NCI-H187 (cell line): ENCODE measurements around the gene ST6GALNAC4.

Experiments
- DNase-seq, 2 experiments: peaks; one replicate each; lab custom pipeline; 2025; lab: John Stamatoyannopoulos, UW

ST6GALNAC4 gene

DNA sequence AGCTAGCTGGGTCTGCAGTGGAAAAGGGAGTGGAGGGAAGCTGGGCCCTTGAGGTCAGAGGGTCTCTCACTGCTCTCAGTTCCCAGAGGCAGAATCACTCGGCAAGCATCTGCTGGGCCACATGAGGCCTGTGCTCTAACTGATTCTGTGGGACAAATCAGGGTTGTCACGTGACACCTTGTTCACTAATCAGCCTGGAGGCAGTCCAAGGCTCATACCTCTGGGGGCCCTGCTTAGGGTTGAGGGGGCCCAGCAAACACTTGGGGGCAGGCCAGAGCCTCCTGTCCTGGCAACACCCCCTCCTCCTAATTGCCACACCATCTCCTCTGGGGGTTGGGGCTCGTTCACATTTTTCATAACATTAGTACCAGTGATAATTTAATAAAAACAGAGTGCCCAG, 29.9 kb upstream of the ST6GALNAC4 start:
- DNase-seq, result no peak

DNA sequence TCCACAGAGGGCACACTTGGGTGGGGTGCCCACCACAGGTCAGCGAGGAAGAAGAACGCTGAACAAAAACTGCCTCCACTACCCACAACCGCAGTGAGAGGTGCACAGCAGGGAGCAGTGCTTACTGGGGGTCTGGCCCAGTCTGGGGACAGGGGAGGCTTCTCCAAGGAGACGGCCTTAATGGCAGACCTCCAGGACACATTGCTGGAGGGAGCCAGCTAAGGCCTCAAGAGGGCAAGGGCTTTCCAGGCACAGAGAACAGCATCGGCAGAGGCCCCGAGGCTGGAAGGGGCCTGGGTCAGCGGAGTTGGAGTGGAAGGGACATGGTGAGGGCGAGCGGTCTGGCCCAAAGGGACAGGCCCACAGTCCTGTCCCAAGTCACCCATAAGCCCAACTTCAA, 29.1 kb upstream of the ST6GALNAC4 start:
- DNase-seq, result no peak

DNA sequence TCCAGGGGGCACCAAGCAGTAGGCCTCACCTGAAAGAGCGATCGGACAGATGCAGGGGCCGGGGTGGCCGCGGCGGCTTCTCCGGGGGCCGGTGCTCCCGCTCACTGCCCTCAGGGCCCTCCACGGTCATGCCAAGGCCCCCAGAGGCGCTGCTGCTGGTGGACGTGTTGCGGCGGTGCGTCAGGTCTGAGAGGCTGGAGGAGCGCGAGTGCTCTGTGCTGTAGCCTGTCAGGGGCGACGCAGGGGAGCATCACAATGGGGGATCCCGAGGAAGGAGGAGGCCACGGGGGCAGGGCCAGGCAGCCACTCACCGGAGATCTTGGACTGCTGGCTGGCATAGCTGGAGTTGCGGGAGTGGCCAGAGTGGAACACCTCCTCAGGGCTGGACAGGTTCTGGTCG, 28.5 kb upstream of the ST6GALNAC4 start:
- no peak for DNase-seq

DNA sequence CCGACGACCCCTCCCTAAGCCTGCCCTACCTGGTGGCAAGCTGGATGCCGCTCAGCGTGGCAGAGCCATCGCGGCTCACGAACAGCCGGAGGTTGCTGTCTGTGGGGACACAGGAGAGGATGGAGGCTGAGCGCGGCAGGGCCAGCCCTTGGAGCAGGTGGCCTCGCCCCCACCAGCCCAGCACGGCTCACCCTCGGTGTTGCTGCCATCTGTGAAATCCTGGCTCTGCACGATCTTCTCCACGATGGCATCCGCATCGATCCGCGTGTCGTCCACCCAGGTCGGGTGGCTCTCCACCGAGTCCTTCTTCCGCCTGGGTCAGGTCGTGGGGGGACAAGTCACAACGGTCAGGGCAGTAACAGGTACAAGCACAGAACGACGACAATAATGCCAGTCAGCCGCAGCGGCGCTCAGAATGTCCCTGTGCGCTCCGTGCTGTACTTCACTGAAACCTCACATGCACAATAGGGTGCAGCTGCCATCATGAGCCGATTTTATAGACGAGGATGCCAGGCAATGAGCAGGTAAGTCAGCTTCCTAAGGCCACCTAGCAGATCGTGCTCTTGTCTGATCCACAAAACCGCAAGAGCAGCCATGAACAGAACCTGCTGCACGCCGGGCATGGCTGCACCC, 27.9 kb upstream of the ST6GALNAC4 start:
- no peak for DNase-seq

DNA sequence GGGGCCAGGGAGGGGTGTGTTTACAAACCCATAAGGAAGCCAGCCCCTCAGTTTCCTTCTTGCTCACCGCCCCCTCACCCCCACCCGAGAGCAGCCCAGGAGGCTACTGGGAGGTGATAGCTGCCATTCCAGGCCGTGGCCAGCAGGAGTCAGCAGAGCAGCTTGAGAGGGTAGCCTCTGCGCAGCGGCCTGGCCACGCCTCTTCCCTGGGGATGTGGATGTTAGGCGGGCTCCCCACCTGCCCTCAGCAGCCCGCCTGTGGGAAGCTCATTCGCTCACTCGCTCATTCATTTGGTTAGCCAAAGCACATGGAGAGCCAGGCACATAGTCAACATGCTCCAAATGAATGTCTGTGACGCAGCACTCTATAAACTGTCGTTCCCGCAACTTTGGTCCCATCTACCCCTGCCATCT, 26.9 kb upstream of the ST6GALNAC4 start:
- peak; percentile 12 to 65 for DNase-seq

DNA sequence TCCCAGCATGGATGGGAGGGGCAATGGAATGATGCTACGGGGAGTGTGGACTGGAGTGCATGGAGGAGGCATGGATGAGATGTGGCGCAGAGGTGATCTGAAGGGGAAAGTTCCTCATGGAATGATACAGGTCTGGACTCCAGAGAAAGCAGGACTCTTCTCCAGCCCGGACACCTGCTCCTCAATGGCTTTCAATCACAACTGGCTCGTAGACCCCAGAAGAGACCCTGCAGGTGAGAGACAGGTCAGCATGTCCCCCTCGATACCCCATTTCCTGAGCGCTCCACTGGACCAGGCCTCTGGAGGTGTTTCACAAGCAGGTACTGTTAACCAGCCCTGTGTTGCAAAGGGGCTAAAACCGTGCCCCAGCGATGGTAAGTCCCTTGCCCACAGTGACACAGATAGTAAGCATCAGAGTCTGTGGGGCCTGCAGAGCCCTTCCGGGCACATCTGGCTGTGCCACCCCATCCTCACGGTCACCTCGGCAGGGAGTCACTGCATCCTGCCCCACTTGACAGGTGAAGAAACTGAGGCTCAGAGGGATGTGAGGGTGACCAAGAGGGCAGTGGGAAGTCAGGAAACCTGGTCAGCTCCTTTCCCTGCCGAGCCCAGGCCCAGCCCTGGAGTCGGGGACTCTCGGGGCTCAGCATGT, 26.3 kb upstream of the ST6GALNAC4 start:
- DNase-seq, result no peak

DNA sequence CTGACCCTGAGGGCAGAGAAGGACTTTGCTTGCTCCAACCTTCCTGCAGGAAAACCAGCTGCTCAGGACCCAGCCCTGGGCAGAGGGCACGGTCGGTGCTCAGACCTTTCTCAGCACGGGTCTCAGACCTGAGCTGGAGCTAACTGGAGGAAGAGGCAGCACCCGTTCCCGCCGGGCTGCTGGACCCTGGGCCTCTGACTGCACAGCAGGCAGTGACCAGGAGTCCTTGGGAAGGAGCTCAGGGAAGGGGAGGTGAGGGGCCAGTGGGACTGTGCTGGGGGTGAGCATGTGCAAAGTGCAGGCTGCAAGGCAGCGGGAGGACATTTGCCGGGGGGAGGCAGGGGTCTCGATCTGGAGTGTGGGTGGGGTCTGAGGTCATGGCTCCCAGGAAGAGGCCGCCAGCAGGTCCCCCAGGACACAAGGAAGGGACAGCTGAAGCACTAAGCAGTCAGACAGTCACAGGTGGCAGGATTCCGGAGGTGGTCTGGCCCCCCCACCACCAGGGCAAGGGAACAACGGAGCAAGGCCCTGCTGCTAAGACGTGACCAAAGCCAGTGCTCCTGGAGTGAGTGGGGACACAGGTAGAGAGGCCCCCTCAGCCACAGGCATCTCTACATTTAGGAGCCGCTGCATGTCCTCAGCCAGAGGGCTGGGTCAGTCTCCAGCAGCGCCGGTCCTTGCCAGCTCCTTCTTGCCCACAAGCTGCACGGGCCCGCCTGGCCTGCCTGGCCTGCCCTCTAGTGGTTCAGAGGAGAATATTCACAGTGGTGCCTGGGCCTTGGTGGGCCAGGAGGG, 25.6 kb upstream of the ST6GALNAC4 start:
- no peak for DNase-seq

DNA sequence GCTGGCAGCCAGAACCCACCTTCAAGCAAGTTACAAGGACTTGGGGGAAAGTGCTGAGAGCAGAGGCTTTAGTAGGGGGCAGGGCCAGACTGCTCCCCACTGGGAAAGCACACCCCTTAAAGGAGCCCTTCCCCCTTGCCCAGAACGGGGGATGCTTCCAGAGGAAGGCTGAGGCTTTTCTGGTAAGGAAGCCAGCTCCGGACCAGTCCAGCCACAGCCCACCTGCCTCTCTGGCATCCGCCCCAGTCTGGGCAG, 25.0 kb upstream of the ST6GALNAC4 start:
- no peak for DNase-seq

DNA sequence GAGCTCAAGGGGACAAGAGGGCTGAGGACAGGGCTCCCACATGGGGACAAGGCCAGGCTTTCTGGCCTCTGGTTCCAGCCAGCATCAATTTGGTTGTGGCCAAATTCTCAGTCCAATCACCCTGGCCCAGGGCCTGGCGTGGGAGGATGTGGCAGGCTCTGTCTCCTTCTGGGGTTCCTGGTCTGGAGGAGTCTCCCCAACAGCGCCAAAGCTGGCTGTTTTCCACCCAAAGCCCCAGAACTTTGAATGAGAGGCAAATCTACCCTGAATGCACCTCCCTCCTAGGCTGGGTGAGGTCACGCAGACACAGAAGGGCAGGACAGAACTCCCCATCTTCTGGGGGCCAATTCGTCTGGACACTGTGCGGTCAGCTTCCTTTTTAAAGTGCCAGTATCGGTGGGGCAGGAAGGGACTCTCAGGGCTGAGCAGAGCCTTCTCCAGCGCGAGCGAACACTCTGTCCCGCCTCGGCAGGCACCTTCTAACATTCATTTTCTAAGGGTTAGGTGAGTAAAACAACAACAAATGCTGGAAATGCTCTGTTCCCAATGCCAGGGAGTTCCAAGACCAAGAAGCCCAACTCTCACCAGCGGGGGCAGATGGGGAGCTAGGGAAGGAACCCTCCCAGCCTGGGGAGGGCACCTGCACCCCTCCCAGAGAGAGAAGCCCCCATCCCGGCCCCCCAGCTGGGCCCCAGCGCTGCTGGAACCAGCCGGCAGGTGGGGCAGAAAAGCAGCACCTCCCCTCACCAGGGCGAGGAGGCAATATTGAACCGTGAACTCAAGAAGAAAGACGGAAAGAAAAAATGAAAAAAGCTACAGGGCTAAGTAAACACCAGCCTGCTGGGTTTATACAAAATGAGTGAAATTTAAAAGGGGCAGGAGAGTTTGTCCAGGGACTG, 24.5 kb upstream of the ST6GALNAC4 start:
- DNase-seq, result no peak

DNA sequence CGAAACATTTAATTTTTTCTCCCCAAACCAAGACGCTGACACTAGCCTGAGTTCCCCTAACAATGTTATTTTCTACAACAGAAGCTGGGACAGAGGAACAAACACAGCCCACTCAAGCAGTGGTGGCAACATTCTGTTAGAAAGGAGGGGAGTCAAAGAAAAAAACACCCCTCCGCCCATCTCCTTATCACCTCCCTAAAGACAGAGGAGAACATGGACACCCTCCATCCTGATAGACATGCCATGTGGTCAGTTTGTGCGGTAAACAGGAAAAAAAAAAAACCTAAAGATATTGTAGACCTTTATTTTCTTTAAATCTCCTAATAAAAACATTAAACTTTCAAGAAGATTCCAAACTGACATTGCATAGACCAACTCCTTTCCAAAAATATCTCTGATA, 23.8 kb upstream of the ST6GALNAC4 start:
- DNase-seq, result no peak

DNA sequence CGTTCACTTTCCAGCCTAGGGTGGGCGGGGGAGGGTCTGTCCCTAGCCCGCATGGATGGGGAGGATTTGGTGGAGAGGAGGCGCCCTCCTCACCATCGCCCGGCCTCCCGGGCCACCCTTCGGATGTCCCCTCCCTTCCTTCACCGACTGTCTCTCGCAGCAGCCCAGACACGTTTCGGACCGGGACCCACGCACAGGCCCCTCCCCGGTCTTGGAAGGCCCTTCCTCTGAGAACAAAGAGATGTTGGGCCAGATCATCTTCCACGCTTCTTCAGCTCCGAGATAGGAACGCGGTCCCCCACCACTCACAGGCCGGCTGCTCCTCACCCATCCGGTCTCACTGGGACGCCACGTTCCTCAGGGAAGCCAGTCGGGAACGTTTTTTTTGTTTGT, 21.5 kb upstream of the ST6GALNAC4 start:
- no peak for DNase-seq

DNA sequence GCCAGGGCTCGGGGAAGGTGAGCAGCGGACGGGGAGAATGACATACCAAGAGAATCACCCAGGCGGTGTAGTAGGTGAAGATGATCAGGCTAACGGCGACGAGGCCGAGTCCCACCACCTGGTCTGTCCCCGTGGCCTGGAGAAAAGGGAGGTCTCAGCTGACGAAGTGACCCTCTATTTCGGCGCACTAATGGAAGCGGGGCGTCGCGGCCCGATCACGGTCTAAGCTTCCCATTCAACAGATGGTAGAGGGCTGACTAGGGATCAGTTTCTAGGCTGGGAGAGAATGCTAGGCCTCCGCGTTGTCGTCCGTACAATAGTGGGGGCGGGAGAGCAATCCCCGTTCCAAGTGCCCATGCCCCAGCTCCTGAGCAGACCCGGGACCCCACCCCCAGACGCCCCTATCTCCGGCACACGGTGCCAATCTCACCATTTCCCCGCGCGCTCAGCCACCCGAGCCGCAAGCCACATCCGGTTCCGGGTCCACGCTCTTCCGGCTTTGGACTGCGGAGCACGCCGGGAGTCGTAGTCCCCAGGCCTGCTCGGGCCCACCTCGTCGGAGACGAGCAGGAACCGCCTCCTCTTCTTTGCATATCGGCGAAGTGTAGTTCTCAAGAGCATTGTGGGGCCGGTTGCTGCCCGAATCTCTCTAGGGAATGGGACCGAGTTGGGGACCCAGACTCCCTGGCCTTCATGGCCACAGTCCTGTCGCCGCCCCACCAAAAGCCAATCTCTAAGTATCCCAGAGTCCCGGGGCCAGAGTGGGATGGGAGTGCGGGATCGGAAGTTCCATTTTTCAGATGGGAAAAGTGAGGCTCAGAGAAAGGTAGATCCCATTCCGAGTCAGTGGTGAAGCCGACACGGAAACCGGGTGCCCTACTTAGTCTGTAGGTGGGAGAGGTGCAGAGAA, 20.8 kb upstream of the ST6GALNAC4 start, which contains the start of gene DPM2:
TSS of gene DPM2 (minus strand) at position 467 of the 910 bp plus-strand sequence. CDS start at position 433, 34 bp downstream.
- DNase-seq, result peak in 1 of 2 experiments; percentile 31

DNA sequence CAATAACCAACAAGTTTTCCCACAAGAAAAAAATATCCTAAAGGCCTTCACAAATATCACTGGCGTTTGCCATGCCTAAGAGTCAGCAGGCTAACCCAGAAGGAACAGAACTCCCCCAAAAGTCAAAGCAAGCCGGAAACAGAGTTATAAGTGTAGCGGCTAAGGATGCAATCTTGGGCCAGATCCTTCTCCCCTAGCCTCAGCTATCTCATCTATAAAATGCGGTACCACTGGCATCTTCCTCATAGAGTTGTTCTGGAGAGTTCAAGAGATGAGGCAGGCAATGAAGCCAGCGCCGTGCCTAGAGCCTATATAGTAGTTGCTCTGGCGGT, 20.2 kb upstream of the ST6GALNAC4 start:
- no peak for DNase-seq

DNA sequence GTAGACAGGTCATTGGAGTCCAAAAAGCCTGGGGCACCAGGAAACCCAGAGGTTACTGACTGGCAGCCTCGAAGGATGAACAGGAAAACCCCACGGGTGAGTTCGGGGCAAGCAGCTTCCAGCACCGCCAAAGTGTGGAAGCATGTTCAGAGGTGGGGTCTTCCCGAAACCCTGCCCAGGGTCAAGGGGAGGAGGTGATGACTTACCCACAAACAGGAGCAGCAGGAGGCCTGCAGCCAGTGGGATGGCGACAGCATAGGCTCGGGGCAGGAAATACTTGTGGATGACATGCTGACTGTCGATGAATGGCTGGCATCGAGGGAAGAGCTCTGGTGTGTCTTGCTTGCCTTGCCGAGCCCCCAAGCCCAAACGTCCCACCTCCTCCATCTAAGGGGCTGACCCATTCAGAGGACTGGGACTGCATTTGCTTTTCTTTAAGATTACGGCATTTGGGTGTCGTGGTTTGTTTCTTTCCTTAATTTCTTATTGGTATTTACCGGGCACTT, 19.6 kb upstream of the ST6GALNAC4 start:
- no peak for DNase-seq

DNA sequence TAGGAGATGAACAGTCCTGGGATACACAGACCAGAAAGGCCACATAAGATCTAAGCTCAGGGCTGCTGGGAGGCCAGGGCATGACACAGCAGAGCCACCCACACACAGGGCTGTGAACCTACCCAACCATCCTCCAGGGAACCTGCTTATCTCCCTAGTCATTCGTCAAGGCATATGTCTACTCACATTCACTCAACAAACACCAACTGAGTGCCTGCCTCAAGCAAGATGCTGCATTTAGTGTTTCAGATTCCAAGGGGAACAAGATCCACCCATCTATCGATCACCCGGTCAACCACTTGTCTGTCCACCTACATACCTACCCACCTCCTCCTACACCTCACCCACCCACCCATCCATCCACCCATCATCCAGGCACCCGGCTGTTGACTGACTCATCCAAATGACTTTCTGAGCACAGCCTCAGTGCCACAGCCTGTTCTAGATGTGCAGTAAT, 19.0 kb upstream of the ST6GALNAC4 start:
- no peak for DNase-seq

DNA sequence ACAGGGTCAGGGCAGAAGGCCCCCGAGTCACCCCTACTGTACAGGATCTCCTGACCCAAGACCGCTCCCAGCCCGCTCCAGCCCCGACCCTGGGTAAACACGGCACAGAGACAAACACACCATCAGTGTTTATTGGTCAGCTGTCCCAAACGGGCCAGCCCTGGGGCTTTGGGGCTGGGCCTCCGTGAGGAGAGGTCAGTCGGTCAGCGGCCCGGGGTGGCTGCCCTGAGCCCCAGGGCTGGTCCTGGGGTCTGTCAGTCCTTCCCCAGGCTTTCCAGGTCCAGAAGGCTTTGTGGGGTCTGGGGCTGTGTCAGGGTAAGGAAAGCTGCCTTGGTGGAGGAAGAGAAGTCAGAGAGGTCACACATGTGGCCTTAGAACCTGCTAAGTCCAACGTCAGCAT, 18.1 kb upstream of the ST6GALNAC4 start:
- no peak for DNase-seq

DNA sequence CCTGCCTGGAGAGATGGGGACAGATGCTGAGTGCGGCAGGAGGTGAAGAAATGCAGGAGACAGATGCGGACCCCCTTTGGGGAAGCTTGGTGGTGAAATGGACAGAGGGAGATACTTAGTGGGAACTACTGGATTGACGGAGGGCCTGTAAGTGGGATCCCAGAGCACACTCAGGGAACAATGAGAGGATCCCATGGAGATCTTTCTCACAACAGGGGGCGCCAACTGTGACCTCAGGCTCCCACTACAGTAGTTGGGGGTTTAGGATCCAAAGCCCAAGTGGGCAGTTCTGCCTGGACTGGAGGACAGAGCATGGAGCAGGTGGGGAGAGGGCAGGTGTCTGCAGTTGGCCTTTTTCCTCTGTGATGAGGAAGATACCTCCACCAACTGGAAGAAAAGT, 17.4 kb upstream of the ST6GALNAC4 start:
- DNase-seq, result no peak

DNA sequence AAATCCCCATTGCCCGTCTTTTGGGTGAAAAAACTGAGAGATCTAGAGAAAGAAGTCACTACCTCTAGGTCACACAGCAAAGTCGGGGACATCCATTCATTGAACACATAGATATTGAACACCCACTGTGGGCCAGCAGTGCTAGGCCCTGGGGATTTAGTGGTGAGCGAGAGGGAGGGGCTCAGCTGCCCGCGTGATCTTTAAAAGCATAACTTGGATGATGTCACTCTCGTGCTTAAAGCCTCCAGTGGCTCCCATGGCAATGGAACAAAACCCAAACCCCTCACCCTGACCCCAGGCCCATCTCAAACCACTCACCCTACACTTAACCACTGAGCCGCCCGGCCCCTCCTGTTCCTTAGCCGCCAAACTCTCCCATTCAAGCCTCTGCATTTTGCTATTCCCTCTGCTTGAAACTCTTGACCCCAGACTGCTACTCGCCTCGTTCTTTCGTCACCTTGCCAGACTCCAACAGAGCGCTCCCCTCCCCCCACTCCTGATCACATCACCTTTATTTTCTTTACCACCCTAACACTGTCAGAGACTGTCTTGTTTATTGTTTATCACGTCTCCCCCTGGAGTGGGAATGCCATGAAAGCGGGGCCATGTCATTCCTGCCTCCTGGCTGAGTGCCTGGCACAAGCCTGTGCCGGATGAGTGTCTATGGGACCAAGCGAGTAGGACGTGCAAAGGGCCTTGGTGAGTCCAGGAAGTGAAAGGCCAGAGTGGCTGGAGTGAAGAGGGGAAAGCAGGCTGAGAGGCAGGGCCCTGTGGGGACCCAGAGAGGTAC, 14.4 kb upstream of the ST6GALNAC4 start:
- no peak for DNase-seq

DNA sequence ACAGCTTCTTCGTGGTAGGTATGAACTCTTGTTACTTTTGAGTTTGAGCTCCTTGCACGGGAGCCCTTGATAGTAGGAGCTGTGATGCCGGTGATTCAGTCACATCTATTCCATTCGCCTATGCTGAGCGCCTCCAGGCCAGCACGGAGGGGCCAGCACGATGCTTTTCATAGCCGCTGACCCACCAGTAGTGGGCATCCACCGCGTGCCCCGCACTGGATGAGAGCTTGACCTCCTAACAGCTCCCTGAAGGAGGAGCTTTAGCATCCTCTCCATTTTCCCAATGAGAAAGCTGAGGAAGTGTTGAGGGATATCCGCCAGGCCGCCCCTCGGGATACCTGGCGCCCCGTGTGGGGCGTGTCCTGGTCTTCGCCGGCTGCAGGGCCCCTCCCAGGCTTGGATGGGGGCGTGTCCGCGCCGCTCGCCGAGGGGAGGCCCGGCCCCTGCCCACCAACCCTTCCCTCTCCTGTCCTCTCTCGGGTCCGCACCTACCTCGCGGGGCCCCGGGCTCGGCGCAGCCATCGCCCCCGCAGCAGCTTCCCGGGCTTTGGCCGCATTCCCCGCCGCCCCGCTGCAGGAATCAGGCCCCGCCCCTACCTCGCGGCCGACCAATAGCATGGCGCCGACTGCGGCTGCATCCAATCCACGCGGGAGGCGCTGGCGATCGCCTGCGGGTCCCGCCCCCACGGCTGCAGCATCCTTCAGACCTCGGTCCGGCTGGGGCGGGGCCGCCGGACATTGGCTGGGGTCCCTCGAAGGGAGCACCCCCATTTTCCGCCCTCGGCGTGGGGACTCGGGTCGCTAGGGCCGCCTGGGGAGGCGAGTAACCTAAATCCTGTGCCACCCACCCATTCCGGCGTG, 13.6 kb upstream of the ST6GALNAC4 start, which contains the start of gene PIP5KL1:
TSS of gene PIP5KL1 (minus strand) at position 547 of the 861 bp plus-strand sequence. CDS start at position 522, 25 bp downstream.
- peak; percentile 6 to 32 for DNase-seq
